Measurements from ENCODE around the gene UMAD1.

The UMAD1 gene

DNA sequence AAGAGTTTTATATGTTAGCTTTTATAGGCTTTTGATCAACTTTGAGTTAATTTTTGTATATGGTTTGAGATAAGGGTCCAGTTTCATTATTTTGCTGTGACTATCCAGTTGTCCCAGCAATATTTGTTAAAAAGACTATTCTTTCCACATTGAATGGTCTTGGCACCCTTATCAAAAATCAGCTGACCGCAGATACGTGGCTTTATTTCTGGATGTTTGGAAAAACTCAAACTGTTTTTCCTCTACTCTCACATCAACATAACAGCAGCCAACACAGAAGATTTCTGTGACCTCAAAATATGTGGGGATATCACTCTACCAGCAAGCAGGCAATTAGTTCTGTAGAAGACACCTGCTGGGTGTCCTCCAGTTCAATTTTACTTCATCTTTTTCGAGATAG lies 211.4 kb downstream of the UMAD1 start:
- Histone ChIP-seq H3K27me3 (ENCODE audit: insufficient read depth, poor library complexity, severe bottlenecking) (no peaks in the 10 kb centered on the region), H3K27ac (replicated peaks) (no peak overlapping the region), H3K4me3 (replicated peaks; ENCODE audit: insufficient read depth, low read length) (no peak overlapping the region)
- no peak for DNase-seq (ENCODE audit: low read depth in 1 of 2, low spot score in 1 of 2)
- no peak for TF ChIP-seq SPI1 (IDR thresholded peaks at IDR 0.05; ENCODE audit: borderline replicate concordance, low read depth)
- no peak for TF ChIP-seq POLR2AphosphoS5 (IDR thresholded peaks at IDR 0.05; ENCODE audit: low read depth)
- TF ChIP-seq GABPA (IDR thresholded peaks at IDR 0.05; ENCODE audit: low read depth), result no peak
- TF ChIP-seq, protein P1, sequence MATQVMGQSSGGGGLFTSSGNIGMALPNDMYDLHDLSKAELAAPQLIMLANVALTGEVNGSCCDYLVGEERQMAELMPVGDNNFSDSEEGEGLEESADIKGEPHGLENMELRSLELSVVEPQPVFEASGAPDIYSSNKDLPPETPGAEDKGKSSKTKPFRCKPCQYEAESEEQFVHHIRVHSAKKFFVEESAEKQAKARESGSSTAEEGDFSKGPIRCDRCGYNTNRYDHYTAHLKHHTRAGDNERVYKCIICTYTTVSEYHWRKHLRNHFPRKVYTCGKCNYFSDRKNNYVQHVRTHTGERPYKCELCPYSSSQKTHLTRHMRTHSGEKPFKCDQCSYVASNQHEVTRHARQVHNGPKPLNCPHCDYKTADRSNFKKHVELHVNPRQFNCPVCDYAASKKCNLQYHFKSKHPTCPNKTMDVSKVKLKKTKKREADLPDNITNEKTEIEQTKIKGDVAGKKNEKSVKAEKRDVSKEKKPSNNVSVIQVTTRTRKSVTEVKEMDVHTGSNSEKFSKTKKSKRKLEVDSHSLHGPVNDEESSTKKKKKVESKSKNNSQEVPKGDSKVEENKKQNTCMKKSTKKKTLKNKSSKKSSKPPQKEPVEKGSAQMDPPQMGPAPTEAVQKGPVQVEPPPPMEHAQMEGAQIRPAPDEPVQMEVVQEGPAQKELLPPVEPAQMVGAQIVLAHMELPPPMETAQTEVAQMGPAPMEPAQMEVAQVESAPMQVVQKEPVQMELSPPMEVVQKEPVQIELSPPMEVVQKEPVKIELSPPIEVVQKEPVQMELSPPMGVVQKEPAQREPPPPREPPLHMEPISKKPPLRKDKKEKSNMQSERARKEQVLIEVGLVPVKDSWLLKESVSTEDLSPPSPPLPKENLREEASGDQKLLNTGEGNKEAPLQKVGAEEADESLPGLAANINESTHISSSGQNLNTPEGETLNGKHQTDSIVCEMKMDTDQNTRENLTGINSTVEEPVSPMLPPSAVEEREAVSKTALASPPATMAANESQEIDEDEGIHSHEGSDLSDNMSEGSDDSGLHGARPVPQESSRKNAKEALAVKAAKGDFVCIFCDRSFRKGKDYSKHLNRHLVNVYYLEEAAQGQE (IDR thresholded peaks at IDR 0.05; ENCODE audit: insufficient replicate concordance, low read depth), result no peak

DNA sequence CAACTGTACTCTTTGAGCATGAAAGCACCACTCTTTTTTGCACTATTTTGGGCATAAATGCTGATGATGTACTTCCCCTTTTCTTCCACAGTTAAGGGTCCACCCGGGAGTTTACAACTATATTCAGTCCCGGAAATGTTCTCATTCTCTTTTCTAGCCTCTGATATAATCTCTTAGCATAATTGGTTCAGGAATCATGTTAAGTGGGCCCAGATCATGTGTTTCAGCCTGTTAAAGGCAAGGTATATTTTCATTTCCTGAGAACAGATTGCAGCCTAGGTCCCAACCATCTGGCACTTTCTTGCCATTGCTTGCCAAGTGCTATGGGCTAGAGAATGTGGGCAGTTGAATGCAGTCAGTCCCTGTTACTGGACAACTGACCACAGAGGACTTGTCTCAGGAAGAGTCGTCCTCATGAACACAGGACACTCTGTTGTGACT lies 216.6 kb downstream of the UMAD1 start:
- no peak overlapping the region for H3K27ac ChIP-seq (replicated peaks)
- TF ChIP-seq CTCF (IDR thresholded peaks at IDR 0.05; ENCODE audit: insufficient read depth, low read length), result no peak
- TF ChIP-seq SPI1 (IDR thresholded peaks at IDR 0.05; ENCODE audit: borderline replicate concordance, low read depth), result no peak; the same call in 1 of the 2 replicates
- TF ChIP-seq POLR2AphosphoS5 (IDR thresholded peaks at IDR 0.05; ENCODE audit: low read depth), result no peak

GRCh38 chr7:7858559-7858958 lies 218.0 kb downstream of the UMAD1 start:
- H3K4me3 ChIP-seq (replicated peaks; ENCODE audit: insufficient read depth, low read length), result no peak overlapping the region
- no peak for TF ChIP-seq CTCF (IDR thresholded peaks at IDR 0.05; ENCODE audit: insufficient read depth, low read length)
- no peak for TF ChIP-seq POLR2AphosphoS5 (IDR thresholded peaks at IDR 0.05; ENCODE audit: low read depth)
- no peak for TF ChIP-seq GABPA (IDR thresholded peaks at IDR 0.05; ENCODE audit: low read depth)
- TF ChIP-seq, protein P1 (IDR thresholded peaks at IDR 0.05; ENCODE audit: insufficient replicate concordance, low read depth), result no peak
- TF ChIP-seq SPI1 (IDR thresholded peaks at IDR 0.05; ENCODE audit: borderline replicate concordance, low read depth), result no peak
- H3K27me3 ChIP-seq (ENCODE audit: insufficient read depth, poor library complexity, severe bottlenecking), result no peaks in the 10 kb centered on the region
- H3K27ac ChIP-seq (replicated peaks), result no peak overlapping the region
- no peak for DNase-seq (ENCODE audit: low read depth in 1 of 2, low spot score in 1 of 2)

More for the DNA sequence above, 216.6 kb downstream of the UMAD1 start:
- H3K27me3 ChIP-seq (ENCODE audit: insufficient read depth, poor library complexity, severe bottlenecking), result no peaks in the 10 kb centered on the region
- H3K4me3 ChIP-seq (replicated peaks; ENCODE audit: insufficient read depth, low read length), result no peak overlapping the region
- no peak for DNase-seq (ENCODE audit: low read depth in 1 of 2, low spot score in 1 of 2)

- no peak for TF ChIP-seq GABPA (IDR thresholded peaks at IDR 0.05; ENCODE audit: low read depth)
- DNase-seq (ENCODE audit: low read depth in 1 of 2, low spot score in 1 of 2), result no peak
- H3K27ac ChIP-seq (replicated peaks), result no peak overlapping the region
Measured at GRCh38 chr7:7859411-7859810, 218.9 kb downstream of the UMAD1 start.

GRCh38 chr7:7861211-7861633 lies 220.7 kb downstream of the UMAD1 start:
- Histone ChIP-seq H3K27me3 (ENCODE audit: insufficient read depth, poor library complexity, severe bottlenecking) (no peaks in the 10 kb centered on the region), H3K4me3 (replicated peaks; ENCODE audit: insufficient read depth, low read length) (no peak overlapping the region), H3K27ac (replicated peaks) (no peak overlapping the region)
- DNase-seq (ENCODE audit: low read depth in 1 of 2, low spot score in 1 of 2), result no peak
- TF ChIP-seq GABPA (IDR thresholded peaks at IDR 0.05; ENCODE audit: low read depth) (no peak), POLR2AphosphoS5 (IDR thresholded peaks at IDR 0.05; ENCODE audit: low read depth) (no peak), CTCF (IDR thresholded peaks at IDR 0.05; ENCODE audit: insufficient read depth, low read length) (no peak), SPI1 (IDR thresholded peaks at IDR 0.05; ENCODE audit: borderline replicate concordance, low read depth) (no peak)
- TF ChIP-seq, protein P1 (IDR thresholded peaks at IDR 0.05; ENCODE audit: insufficient replicate concordance, low read depth), result no peak

More at GRCh38 chr7:7859411-7859810, 218.9 kb downstream of the UMAD1 start:
- Histone ChIP-seq H3K27me3 (ENCODE audit: insufficient read depth, poor library complexity, severe bottlenecking) (no peaks in the 10 kb centered on the region), H3K4me3 (replicated peaks; ENCODE audit: insufficient read depth, low read length) (no peak overlapping the region)

All from HL-60 (cell line).